Fibroblast of lung (primary cell): ENCODE measurements around the gene GRID1. TPM values are rescaled to one million over a fixed set of nuclear protein-coding genes. Genes with fewer than 3 reads are reported as not detected.

Experiments used
- DNase-seq, 2 donors: peaks; one replicate each; pipeline versions ENCODE4 v3.0.0 to v3.0.0-alpha.2; 2010; ENCODE audit warnings: low read depth in 2 of 2
- H2AFZ ChIP-seq: 2 replicates; pipeline ENCODE4 v1.5.1; 2012; ENCODE audit warnings: low read length, control low read depth, inconsistent platforms
- H3K27ac ChIP-seq: 2 replicates; pipeline ENCODE4 v1.5.1; 2011; ENCODE audit warnings: low read length, control low read depth; ENCODE audit not compliant: insufficient read depth
- H3K27me3 ChIP-seq: 2 replicates; pipeline ENCODE4 v1.5.1; 2011; ENCODE audit warnings: mild to moderate bottlenecking, low read length; ENCODE audit not compliant: control insufficient read depth, insufficient read depth
- H3K36me3 ChIP-seq: 2 replicates; pipeline ENCODE4 v1.5.1; 2011; ENCODE audit warnings: low read length; ENCODE audit not compliant: control insufficient read depth, insufficient read depth
- H3K4me1 ChIP-seq: 2 replicates; pipeline ENCODE4 v1.5.1; 2011; ENCODE audit warnings: low read length; ENCODE audit not compliant: control insufficient read depth, insufficient read depth; ENCODE audit errors: extremely low read depth
- H3K4me2 ChIP-seq: 2 replicates; pipeline ENCODE4 v1.5.1; 2011; ENCODE audit warnings: low read length, control low read depth; ENCODE audit not compliant: insufficient read depth; ENCODE audit errors: extremely low read depth
- H3K4me3 ChIP-seq, 4 experiments: fragments of 200-600 bp in 1 of 4; sonication (generic) in 1 of 4; replicated peaks in 1 of 4; 2 replicates each; pipeline ENCODE4 v1.5.1; 2011 to 2016; ENCODE audit warnings: low read length in 4 of 4, low read depth in 3 of 4, mild to moderate bottlenecking in 3 of 4, control low read depth in 2 of 4, inconsistent platforms in 1 of 4, mixed read lengths in 1 of 4; ENCODE audit not compliant: insufficient read depth in 1 of 4; ENCODE audit errors: control extremely low read depth in 1 of 4
- H3K79me2 ChIP-seq: 2 replicates; pipeline ENCODE4 v1.5.1; 2012; ENCODE audit warnings: mild to moderate bottlenecking, low read length, inconsistent platforms; ENCODE audit not compliant: control insufficient read depth, insufficient read depth
- H3K9ac ChIP-seq: 2 replicates; pipeline ENCODE4 v1.5.1; 2011; ENCODE audit warnings: mild to moderate bottlenecking, low read length, control low read depth; ENCODE audit not compliant: insufficient read depth
- H3K9me3 ChIP-seq: 2 replicates; pipeline ENCODE4 v1.5.1; 2012; ENCODE audit warnings: low read depth, low read length; ENCODE audit not compliant: control insufficient read depth, insufficient read depth
- H4K20me1 ChIP-seq: 2 replicates; pipeline ENCODE4 v1.5.1; 2011; ENCODE audit warnings: low read length; ENCODE audit not compliant: control insufficient read depth, insufficient read depth; ENCODE audit errors: extremely low read depth
- EZH2 ChIP-seq: IDR thresholded peaks from 2 replicates; pipeline ENCODE4 v1.5.1; 2012; ENCODE audit warnings: low read length, control low read depth, mild to moderate bottlenecking; ENCODE audit errors: missing control alignments
- polyA plus RNA-seq, 2 donors: library from polyadenylated mRNA; depleted of rRNA in 1 of 2; stranded (reverse) in 1 of 2; unstranded in 1 of 2; fragments of >200 nt; gene quantifications; 2 replicates each; pipeline ENCODE4 v1.2.1, GENCODE V29; 2011 to 2012; ENCODE audit warnings: missing spikeins in 1 of 2
- total RNA-seq: library from RNA; depleted of rRNA; stranded (reverse); fragments of >200 nt; gene quantifications from 2 replicates; pipeline ENCODE4 v1.2.1, GENCODE V29; 2014
- TF ChIP-seq, protein P1 (sequence below), 2 donors: IDR thresholded peaks in 1 of 2; conservative IDR thresholded peaks in 1 of 2; 1 replicate in 1 of 2; 2 replicates in 1 of 2; pipeline ENCODE4 v1.5.1; 2011 to 2012; ENCODE audit warnings: low read length in 2 of 2, control low read depth in 1 of 2, inconsistent platforms in 1 of 2, low read depth in 1 of 2, mild to moderate bottlenecking in 1 of 2

Gene GRID1
- total and polyA plus RNA-seq, 2 donors (not counting 1 experiment from before 2014, with no cell fraction given), result 0.03 to 0.33 TPM

DNA sequence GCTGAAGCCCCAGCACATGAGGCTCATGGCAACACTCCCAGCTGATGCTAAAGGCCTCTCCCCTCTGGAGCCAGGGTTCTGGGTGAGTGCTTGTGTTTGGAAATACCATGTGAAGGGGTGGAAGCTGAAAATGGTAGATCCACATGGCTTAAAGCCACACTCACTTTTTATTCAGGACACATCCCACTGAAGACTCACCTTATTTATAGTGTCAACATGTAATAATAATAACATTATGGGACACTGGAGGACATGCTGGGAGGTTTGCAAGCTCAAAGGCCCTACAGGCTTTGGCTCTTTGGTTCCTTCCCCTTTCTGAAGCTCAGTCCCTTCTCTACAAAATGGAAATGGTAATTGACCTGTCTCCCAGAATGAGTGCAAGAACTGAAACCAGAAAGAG is 318.0 kb downstream of the GRID1 start:
- Histone ChIP-seq H2AFZ (no peak overlapping the region), H3K27me3 (no peaks in the 10 kb centered on the region), H3K9ac (no peak overlapping the region), H4K20me1 (no peaks in the 10 kb centered on the region), H3K36me3 (no peaks in the 10 kb centered on the region), H3K4me2 (no peak overlapping the region), H3K4me3 (no peak overlapping the region), H3K4me1 (no peaks in the 10 kb centered on the region), H3K79me2 (no peaks in the 10 kb centered on the region), H3K27ac (no peak overlapping the region), H3K9me3 (no peaks in the 10 kb centered on the region)
- DNase-seq, result no peak
- no peak for TF ChIP-seq EZH2
- TF ChIP-seq, protein P1, sequence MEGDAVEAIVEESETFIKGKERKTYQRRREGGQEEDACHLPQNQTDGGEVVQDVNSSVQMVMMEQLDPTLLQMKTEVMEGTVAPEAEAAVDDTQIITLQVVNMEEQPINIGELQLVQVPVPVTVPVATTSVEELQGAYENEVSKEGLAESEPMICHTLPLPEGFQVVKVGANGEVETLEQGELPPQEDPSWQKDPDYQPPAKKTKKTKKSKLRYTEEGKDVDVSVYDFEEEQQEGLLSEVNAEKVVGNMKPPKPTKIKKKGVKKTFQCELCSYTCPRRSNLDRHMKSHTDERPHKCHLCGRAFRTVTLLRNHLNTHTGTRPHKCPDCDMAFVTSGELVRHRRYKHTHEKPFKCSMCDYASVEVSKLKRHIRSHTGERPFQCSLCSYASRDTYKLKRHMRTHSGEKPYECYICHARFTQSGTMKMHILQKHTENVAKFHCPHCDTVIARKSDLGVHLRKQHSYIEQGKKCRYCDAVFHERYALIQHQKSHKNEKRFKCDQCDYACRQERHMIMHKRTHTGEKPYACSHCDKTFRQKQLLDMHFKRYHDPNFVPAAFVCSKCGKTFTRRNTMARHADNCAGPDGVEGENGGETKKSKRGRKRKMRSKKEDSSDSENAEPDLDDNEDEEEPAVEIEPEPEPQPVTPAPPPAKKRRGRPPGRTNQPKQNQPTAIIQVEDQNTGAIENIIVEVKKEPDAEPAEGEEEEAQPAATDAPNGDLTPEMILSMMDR (conservative IDR thresholded peaks at IDR 0.05 in 1 of 2, IDR thresholded peaks at IDR 0.05 in 1 of 2; ENCODE audit: low read depth in 1 of 2, low read length in 2 of 2), result no peak

DNA sequence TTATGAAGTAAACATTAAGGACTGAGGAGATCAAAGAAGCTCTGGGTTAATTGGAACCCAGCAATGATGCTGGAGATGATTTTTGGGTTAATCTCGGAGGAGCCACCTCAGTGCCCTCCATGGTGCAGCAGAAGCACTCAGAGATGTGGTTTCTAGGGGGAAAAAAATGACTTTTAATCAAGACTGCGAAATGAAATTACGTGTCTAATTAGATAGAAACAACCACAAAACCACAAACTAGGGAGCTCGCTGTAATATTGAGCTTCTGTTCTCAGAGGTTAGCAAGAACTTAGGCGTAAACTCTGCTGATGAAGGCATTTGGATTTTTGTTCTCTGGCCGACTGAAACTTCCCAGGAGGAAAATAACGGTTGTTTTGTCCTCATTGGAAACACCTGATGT is 319.0 kb downstream of the GRID1 start:
- no peaks in the 10 kb centered on the region for H3K27me3 ChIP-seq
- no peaks in the 10 kb centered on the region for H3K9me3 ChIP-seq
- no peak overlapping the region for H3K27ac ChIP-seq
- no peaks in the 10 kb centered on the region for H4K20me1 ChIP-seq
- no peak overlapping the region for H2AFZ ChIP-seq
- no peak for DNase-seq
- H3K79me2 ChIP-seq, result no peaks in the 10 kb centered on the region
- H3K9ac ChIP-seq, result no peak overlapping the region
- H3K36me3 ChIP-seq, result no peaks in the 10 kb centered on the region
- TF ChIP-seq, protein P1 (conservative IDR thresholded peaks at IDR 0.05 in 1 of 2, IDR thresholded peaks at IDR 0.05 in 1 of 2; ENCODE audit: low read depth in 1 of 2, low read length in 2 of 2), result no peak
- TF ChIP-seq EZH2, result no peak
- H3K4me2 ChIP-seq, result no peak overlapping the region
- H3K4me1 ChIP-seq, result no peaks in the 10 kb centered on the region
- no peak overlapping the region for H3K4me3 ChIP-seq

- Histone ChIP-seq H3K27ac (no peak overlapping the region), H2AFZ (no peak overlapping the region), H3K4me3 (no peak overlapping the region), H3K36me3 (no peaks in the 10 kb centered on the region), H3K4me1 (no peaks in the 10 kb centered on the region), H4K20me1 (no peaks in the 10 kb centered on the region), H3K4me2 (no peak overlapping the region), H3K79me2 (no peaks in the 10 kb centered on the region), H3K27me3 (no peaks in the 10 kb centered on the region), H3K9me3 (no peaks in the 10 kb centered on the region), H3K9ac (no peak overlapping the region)
- TF ChIP-seq EZH2, result no peak
- TF ChIP-seq, protein P1 (conservative IDR thresholded peaks at IDR 0.05 in 1 of 2, IDR thresholded peaks at IDR 0.05 in 1 of 2; ENCODE audit: low read depth in 1 of 2, low read length in 2 of 2), result no peak
- DNase-seq, result no peak
These were observed 319.6 kb downstream of the GRID1 start for GRCh38 chr10:86046845-86047460.
